ENCODE results near the gene SPATA32.
"Not testable (repeated sequence)": the region's sequence is repeated elsewhere in the genome, so short reads cannot be mapped to it uniquely, and the experiment has no call there.

SPATA32 gene

GRCh38 chr17:45270828-45271418, 9.0 kb upstream of the SPATA32 start:
- DNase-seq: no peak

- DNase-seq: no peak
These were observed 8.0 kb upstream of the SPATA32 start for GRCh38 chr17:45269912-45270311.

- no peak for DNase-seq
These were observed 5.7 kb upstream of the SPATA32 start for GRCh38 chr17:45267436-45268055.

GRCh38 chr17:45266372-45266926, 4.6 kb upstream of the SPATA32 start:
- DNase-seq: no peak

- no peak for DNase-seq
These were observed 3.9 kb upstream of the SPATA32 start for GRCh38 chr17:45265821-45266220.

GRCh38 chr17:45264988-45265387, 3.1 kb upstream of the SPATA32 start:
- DNase-seq: no peak

GRCh38 chr17:45264430-45264829, 2.5 kb upstream of the SPATA32 start:
- DNase-seq: no peak

GRCh38 chr17:45263477-45263860, 1.6 kb upstream of the SPATA32 start:
- no peak for DNase-seq

- DNase-seq: no peak
These were observed 902 bp upstream of the SPATA32 start for GRCh38 chr17:45262516-45263476.

- no peak for DNase-seq
These were observed 1.6 kb downstream of the SPATA32 start for GRCh38 chr17:45260204-45260783.

GRCh38 chr17:45258981-45259380, 2.9 kb downstream of the SPATA32 start:
- no peak for DNase-seq

GRCh38 chr17:45257115-45257514, 4.8 kb downstream of the SPATA32 start:
- no peak for DNase-seq

- DNase-seq: no peak
These were observed 5.6 kb downstream of the SPATA32 start for GRCh38 chr17:45256114-45256966.

GRCh38 chr17:45255358-45255757, 6.5 kb downstream of the SPATA32 start:
- no peak for DNase-seq

- no peak for DNase-seq
These were observed 8.0 kb downstream of the SPATA32 start for GRCh38 chr17:45253879-45254278.

GRCh38 chr17:45253237-45253636, 8.7 kb downstream of the SPATA32 start:
- not testable (repeated sequence) for DNase-seq

- no peak for DNase-seq
These were observed 10.0 kb downstream of the SPATA32 start for GRCh38 chr17:45251931-45252330.

- peak; percentile 64 for DNase-seq
These were observed 13.5 kb downstream of the SPATA32 start for GRCh38 chr17:45248132-45248957.

- peak; percentile 87 for DNase-seq
These were observed 14.3 kb downstream of the SPATA32 start for GRCh38 chr17:45247429-45248131.

- peak; percentile 88 for DNase-seq
These were observed 14.9 kb downstream of the SPATA32 start for GRCh38 chr17:45246861-45247428.
